GM19043 (cell line): ENCODE measurements around the gene SEMA3C.
"Not testable (repeated sequence)": the region's sequence is repeated elsewhere in the genome, so short reads cannot be mapped to it uniquely, and the experiment has no call there.

Source experiments
- ATAC-seq: cut with Tn5 transposase; IDR thresholded peaks from one replicate; pipeline ENCODE4 v1.9.1; 2021; ENCODE audit warnings: low read depth; ENCODE audit not compliant: unreplicated experiment

Gene SEMA3C

DNA sequence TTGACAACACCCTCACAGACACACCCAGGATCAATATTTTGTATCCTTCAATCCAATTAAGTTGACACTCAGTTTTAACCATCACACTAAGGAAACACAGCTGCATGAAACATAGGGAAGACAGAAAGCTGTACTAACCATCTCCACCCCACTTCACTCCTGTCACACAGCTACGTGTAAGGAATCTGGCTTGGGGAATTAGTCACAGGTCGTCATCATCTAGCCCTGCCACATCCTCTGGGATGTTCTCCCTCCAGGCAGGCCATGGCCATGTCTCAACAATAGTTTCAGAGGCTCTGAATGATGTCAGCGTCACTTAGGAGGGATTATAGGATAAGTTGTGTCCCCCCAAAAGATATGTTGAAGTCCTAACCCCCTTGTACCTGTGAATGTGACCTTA is 10.8 kb upstream of the SEMA3C start:
- no peak for ATAC-seq

DNA sequence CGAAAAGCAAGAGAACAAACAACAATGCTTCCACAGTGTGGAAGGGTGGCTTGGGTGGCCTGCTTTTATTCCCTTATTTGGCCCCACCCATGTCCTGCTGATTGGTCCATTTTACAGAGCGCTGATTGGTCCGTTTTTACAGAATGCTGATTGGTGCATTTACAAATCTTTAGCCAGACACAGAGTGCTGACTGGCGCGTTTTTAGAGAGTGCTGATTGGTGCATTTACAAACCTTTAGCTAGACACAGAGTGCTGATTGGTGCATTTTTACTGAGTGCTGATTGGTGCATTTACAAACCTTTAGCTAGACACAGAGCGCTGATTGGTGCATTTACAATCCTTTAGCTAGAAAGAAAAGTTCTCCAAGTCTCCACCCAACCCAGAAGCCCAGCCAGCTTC is 8.1 kb upstream of the SEMA3C start:
- not testable (repeated sequence) for ATAC-seq

DNA sequence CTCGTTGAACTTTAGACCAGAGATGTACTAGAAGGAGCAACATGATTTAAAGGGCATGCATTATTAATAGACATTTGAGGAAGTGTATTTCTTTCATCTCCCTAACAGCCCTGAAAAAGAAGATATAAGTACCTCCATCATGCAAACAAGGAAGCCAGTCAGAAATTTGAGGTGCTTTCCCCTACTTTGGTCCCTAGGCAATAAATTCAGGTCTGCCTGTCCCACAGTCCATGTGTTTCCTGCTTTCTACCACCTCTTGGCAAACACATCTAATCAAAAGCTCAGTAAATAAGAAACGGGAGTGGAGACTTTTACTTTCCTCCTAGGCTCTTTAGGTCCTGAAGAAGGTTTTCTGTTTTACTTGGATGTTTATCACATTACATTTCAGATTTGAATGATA is 5.2 kb upstream of the SEMA3C start:
- ATAC-seq, result no peak

DNA sequence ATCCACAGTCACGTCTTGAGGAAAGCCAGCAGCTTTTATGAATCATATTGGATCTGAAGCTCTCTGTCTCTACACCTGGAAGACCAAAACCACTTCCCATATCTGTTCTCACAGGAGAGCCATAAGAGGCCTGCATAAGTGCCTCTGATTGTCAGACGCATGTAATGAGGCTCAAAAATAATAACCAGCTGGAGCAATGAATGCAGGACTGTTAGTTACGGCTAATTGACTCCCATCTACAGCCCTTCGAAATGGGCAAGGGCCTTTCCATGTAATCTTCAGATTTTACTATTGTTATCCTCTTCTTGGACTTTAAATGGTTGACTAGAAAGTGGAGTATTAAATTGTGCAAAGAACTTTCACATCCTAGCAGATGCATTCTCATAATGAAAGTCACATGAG is 4.4 kb upstream of the SEMA3C start:
- no peak for ATAC-seq

DNA sequence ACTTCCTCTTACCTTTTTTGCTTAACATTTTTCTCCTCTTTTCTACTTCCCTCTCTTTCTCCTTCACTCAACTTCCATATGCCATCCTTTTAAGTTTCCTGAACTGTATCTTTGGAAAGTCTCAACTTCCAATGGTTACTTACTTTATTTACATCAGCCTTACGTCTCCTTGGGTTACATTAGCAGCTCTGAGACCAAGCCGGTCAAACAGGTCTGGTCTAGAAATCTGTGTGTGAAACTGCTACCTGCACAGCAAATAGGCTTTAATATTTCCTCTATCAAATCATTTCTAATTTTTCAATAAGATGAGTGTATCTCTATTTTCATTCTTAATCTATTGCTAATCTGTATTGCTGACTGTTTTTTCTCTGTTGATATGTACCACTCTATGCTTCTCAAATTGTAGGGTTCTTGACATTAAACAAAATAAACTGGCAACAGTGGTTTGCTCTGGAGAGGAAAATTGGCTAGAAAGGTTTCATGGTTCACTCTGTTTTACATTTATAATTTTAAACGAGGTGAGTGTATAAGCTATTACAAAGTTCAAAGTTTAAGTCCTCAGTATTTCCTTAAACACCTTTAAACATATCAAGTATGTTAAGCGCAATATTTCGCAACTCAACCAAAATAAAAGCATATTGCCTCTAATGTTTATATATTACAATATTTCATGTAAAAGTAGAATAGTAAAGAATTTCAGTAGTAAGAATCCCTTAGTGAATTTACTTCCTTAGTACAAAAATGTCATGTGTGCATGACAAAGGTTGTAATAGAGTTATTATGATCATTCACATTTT is 3.6 kb upstream of the SEMA3C start:
- no peak for ATAC-seq

DNA sequence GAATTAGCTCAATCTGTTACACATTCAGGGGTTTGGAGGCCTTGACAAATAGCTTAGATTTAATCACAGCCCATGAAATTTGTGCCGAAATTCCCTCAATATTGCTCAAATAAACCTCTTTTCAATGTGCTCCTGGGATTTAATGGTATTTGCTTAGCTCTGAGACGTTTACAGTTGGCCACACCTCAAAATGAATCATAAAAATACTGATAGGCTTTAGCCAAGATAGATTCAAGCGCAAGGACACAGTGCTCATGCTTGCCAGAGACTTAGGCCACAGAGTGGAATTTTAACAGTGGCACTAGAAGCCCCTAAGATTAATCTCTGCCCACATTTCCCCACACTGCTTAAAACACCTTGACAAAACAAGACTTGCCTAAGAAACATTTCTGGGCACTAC is 2.3 kb upstream of the SEMA3C start:
- ATAC-seq, result no peak

DNA sequence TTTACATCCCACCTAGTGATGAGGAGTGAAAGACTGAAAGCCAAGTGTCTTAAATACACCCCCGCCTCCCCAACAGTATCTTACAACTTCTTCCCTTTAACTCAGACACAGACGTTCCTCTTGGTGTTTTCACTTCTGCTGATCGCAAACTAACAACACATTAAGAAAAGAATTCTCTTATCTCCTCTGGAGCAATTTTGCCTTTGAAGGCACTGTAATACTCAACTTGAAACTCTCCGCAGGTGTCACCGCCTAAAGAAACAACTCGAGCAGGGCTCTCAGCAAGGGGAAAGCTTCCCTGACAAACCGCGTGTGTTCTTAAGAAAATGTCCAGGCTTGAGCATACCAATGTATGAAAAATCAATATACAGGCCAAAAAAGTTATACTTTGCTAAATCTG is 452 bp downstream of the SEMA3C start:
- ATAC-seq, result peak; percentile 40

DNA sequence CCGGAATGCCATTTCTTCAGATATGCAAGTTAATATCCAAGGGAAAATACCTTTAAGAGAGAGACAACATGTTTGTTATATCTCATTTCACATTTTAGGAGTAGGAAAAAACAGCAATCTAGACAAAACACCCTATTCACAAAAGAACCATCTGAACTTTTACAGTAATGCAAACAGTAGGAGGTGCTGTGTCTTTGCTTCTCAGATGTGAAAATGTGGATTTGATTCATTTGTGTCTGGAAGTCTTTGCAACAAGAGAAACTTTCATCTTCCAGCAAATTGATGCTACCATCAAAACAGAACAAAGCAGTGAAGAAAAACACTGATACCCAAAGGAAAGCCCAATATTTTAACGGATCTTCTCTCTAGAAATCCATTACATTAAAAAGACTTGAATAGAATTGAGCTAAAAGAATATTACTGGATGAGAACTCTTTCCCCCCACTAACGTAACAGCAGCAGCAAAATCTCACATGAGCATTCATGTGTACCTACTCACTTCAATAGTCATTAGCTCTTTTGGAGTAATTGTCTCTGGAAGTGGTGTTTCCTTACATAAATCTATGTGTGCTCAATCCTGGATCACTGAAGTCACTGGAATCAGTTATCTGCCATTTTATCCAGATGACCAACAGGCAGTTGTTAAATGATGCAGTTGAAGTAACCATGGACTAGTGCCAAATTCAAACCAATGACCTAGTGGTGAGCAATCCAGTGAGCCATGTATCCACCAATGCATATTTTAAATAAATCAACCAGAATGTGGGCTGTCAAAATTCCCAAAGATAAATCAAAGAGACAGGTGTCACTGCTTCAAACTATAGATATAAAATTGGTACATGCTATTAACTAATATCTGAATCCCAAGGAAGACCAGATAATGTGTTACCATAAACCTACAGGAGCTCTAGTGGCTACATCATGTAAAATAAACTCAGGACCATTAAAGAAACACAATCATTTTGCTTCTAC is 1.8 kb downstream of the SEMA3C start:
- ATAC-seq, result no peak

DNA sequence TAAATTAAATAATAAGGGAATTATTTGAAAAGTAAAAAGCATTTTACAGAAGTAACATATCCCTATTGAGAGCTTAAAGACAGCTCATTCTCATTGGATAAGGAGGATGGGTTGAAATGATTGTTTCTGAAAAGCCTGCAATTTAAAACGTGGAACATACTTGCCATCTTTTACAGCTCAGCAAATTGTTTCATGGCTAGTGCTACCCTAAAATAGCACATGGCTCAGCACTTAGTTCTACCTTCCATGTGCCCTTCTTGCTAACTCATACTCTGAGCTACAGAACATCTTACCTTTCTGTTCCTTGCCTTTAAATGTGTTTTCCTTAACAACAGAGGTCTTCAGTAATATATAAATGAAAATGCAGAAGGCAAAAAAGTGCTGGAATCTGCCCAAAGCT is 8.6 kb downstream of the SEMA3C start:
- no peak for ATAC-seq

DNA sequence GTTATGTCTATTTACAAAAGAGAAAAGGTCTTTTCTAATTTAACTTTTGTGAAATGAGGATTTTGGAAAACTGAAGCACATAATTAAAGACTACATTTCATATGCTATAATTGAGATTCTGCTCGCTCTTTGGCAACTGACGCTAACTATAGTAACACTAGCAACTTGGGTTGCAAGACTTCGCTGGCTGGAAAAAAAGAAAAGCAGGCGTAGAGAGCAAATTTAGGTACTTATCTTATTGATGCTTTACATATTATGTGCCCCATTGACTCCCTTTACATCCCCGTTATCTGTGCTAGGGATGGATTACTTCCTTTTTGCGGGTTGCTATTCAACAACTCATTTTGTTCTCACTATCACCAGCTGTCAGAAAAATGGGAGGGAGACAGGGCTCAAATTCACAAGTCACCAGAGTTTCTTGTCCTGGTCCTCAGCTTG is 10.5 kb downstream of the SEMA3C start:
- ATAC-seq, result no peak

DNA sequence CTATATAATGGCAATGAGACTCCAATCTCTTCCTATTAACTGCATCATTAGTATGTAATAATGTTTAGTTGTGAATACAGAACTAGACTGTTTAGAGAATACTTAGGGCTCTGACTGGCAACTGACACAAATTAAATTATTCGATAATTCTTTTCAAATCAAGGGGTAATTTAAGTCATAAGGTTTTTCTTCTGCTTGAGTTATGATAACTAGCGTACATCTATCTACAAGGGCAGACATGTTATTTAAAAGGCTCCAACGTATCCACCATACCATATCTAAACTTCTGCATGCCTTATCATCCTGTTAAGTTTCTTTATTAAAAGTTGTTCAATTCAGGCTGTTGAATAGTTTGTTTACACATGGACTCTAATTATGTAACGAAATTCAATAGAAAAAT is 11.2 kb downstream of the SEMA3C start:
- no peak for ATAC-seq

DNA sequence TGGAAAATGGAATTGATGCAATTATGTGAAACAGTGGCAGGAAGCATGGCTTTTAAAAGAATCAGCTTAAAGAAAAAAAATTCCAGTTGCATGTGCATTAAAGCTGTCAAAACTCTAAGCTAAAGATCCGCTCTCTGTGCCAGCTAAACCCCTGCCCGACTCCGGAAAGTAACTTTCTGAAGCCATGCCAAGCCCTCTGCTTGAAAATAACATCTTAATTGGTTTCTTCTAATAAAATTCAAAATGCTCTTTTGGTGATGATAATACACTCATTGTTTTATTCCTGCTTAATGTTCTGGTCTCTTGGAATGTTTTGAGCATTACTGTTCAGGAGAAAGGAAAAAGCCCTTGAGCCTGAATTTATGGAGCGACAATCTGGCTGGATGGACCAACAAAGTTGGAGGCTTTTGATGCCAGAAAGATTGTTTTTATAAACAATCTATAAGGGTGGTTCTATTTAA is 11.7 kb downstream of the SEMA3C start:
- ATAC-seq, result no peak

DNA sequence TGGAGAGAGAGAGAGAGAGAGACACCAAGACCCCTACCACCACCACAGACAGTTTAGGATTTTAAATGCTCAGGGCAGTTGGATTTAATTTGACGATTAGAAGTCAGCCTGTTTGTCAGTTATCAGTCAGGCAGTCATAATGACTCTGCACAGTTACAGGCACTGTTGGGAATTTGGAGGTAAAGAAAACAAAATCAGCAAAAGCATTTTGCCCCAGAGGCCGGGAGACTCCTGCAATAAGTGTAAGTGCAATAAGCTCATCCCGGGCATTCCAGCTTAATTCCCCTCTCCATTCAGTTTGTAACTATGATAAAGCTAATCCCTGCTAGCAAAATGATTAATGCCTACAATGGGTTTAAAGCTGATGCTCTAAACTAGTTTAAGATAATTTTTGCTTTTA is 13.5 kb downstream of the SEMA3C start:
- no peak for ATAC-seq

DNA sequence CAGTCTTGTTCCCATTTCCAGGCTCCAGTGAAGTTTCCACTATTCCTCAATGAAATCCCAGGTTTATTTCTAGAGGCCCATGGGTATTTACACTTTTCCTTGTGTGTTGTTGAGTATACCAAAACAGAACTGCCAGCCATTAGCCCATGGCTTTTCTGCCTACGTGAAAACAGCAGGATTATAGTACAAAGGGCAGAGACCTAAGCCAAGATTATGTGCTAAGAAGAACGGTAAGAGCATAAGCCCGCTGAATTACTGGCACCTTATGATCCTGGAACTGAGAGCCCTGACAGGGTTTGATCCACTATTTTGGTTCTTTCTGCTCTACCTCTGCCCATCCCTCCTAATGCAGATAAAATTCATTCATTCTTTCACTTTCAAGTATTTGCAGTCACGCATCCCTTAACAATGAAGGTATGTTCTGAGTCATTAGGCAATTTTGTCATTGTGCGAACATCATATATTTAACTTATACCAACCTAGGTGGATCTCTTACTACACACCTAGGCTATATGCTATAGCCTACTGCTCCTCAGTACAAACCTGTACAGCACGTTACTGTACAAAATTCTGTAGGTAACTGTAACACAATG is 16.0 kb downstream of the SEMA3C start:
- no peak for ATAC-seq

DNA sequence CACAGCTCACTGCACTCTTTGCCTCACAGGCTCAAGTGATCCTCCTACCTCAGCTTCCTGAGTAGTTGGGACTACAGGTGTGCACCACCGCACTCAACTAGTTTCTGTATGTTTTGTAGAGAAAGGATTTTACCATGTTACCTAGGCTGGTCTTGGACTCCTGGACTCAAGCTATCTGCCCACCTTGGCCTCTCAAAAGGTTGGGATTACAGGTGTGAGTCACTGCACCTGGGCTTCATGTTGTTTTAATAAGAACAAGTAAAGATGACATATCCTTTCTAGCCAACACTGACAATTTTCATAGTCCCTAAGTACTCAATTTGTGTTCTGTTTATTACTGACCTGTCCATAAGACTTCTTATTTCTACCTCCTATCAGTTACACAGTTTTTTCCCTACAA is 16.8 kb downstream of the SEMA3C start:
- ATAC-seq, result no peak

DNA sequence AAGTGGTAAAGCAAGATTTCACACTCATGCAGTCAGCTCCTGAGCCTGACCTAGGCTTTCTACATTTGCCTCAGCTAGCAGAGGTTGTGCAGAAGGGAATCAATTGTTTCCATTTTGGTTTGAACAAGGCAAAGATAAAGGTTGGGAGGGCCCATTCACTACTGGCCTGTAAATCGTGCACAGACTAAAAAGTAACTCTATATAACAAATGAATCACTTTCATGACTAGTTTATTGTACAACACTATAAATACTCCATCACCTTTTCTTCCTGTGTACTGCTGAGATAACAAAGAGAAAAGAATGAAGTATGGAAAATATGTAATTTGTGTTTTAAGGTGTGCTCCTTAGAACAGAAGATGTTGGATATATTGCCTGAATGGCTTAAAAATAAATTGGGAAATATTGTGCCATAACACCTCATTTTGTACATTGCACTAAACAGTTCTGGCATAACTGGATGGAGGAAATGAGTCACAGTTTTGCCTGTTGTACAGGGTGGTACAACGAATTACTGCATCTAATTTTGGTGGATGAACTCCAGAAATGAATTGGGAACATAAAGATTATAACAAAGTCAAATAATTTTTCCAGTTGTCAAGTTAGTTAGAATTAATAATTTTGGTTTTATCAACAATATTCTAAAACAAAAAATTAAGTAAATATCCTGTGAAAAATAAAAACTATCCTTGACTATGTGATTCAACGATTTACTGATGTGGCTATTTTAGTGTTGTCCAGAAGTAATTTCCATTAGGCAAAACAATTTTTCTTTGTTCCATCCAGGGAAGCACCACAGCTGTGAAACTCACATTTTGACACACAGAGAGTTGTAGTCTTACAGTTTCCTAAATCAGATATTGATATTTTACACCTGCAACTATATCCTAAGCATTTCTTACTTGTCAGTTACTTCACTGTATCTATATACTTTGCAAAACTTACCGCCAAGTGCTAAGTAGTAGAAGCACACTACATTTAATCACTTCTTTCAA is 18.0 kb downstream of the SEMA3C start:
- no peak for ATAC-seq

DNA sequence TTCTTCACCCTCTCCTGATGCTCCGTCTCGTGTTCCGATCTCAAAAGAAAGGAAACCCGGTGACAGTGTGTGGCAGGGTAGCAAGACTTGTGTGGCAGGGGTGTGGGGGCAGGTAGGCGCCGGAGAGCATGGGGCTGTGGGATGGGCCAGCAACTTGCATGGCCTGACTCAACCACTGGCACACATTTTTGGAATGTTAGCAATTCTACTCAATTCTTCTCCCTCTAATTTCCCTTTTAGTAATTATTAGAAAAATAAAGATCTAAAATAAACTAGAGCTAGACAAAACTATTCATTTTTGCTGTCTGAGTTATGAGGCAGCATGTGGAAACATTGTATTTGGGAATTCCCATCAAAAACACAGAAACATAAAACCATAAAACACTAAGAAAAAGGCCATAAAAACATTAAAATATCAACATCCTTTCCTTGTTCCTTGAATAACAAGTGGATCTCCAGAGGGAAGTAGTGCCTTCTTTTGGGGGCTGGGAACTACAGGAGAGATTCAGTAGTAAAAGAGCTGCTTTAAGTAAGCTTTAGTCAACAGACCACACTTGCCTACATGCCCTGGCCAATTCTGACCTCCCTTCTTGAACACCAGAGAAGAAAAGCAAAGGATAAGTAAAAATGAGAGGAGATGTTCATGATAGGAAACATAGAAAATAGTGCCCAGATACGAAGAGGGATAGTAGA is 21.8 kb downstream of the SEMA3C start:
- ATAC-seq, result no peak

DNA sequence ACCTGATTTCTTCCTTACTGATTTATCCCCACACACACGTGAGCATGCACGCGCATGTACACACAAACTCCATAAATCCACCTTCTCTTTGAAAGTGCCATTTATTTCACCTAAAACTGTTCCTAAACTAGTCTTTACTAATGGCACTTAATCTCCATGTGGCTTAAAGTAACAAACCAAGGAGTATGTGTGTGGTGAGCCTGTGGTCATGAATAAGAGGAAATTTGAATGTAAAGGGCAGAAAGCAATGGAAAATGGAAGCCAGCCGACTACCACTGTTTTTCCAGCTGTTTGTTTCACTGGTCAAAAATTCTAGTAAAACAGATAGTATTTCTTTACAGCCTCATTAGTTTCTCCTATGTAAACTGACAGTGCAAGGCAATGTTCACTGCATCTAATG is 23.8 kb downstream of the SEMA3C start:
- ATAC-seq, result no peak

DNA sequence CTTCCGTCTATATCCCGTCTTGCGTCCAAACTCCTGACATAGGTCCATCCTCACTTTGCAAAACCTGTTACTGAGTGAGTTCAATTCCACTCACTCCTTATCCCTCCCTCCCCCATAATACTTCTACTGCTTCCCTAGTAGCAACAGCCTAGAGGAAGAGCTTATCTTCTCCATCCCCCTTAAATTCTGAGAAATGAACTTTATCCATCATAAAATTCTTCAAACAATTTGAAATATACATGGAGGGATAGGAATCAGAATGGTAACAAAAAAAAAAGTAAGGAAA is 27.6 kb downstream of the SEMA3C start:
- no peak for ATAC-seq
